HG03442 (cell line): ENCODE data around the gene SCEL.

Experiments
- ATAC-seq: cut with Tn5 transposase; IDR thresholded peaks from one replicate; pipeline ENCODE4 v1.9.1; 2021; ENCODE audit warnings: mild to moderate bottlenecking, moderate library complexity; ENCODE audit not compliant: unreplicated experiment

Gene SCEL

GRCh38 chr13:77519808-77520207 is 15.7 kb upstream of the SCEL start:
- ATAC-seq = no peak

- no peak for ATAC-seq
Observed at GRCh38 chr13:77521194-77521593, 14.3 kb upstream of the SCEL start.

GRCh38 chr13:77521595-77522367 is 13.7 kb upstream of the SCEL start:
- no peak for ATAC-seq

- no peak for ATAC-seq
Observed at GRCh38 chr13:77522444-77522843, 13.1 kb upstream of the SCEL start.

GRCh38 chr13:77523386-77523785 is 12.1 kb upstream of the SCEL start:
- no peak for ATAC-seq

DNA sequence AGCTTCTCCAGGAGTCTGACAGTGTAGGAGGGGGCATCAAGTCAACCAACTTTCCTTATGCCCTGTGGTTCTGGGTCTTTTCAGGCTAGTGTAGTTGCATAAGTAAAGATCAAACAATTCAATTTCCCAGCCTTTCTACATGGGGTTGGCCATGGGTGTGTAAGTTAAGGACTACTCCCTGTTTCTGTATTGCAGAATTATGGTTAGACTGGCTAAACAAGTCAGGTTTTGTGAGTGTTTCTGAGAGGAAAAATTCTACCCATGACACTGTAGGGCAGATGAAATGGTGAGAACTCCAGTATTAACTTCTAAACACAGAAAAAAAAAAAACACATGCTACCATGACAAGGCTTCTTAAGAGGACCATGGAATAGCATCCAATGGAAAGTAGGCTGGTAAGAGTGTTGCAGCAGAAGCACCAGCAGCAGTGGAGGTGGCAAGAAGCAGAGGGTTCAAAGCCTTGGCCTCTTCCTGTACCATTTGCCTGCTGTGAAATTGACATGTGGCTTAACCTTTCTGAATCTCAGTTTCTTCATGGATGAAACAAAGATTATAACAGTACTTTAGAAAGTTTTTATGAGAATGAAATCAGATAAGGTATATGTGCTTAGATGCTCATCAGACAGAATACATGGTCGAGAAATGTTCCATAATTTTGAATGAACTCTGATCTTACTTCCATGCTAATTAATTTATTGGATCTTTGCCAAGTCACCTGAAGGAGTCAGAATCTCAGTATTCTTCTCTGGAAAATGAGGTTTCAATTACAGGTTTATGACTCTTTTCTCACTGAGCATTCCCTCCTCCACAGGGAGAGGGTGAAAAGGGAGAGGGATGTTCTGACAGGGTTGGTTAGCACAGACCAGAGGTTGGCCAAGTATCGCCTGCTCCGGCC is 11.4 kb upstream of the SCEL start:
- no peak for ATAC-seq

- no peak for ATAC-seq
Observed at GRCh38 chr13:77528414-77528813, 7.1 kb upstream of the SCEL start.

GRCh38 chr13:77528834-77529500 is 6.5 kb upstream of the SCEL start:
- peak; percentile 85 for ATAC-seq

DNA sequence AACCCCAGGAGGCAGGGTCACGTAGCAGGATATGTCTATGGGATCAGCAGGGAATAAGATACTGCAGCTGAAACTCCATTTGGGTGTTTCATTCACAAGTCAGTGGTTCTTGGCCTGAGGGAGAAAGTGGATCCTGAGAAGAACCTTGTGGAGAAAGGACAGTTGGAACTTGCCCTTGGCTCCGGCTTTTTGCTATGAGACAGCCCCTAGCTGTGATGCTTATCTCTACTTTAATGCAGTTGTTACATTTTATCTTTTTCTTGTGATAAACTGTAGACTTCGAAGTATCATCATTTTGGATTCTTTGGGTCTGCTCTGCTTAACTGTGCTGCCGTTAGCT is 6.0 kb upstream of the SCEL start:
- ATAC-seq = no peak

- no peak for ATAC-seq
Observed at GRCh38 chr13:77530875-77531274, 4.6 kb upstream of the SCEL start.

GRCh38 chr13:77532983-77533382 is 2.5 kb upstream of the SCEL start:
- ATAC-seq = no peak

GRCh38 chr13:77533875-77534788 is 1.4 kb upstream of the SCEL start:
- ATAC-seq = no peak

DNA sequence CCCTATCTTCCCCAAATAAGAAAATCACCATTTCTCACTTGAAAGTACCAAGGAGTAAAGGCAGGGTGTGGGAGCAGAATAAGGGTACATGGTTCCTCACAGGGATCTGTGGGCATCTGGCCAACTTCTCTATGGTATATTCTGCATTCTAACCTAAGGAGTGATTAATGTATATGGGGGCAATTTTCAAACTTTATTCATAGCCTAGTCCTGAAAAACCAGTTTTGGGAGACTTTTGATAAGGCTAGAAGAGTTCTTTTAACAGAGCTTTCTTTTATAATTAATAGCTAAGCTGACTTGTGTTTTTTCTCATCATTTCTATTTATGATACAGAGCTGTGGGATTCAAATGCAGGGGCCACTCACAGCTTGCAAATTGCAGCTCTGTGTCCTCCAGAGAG is 852 bp downstream of the SCEL start:
- ATAC-seq = no peak

DNA sequence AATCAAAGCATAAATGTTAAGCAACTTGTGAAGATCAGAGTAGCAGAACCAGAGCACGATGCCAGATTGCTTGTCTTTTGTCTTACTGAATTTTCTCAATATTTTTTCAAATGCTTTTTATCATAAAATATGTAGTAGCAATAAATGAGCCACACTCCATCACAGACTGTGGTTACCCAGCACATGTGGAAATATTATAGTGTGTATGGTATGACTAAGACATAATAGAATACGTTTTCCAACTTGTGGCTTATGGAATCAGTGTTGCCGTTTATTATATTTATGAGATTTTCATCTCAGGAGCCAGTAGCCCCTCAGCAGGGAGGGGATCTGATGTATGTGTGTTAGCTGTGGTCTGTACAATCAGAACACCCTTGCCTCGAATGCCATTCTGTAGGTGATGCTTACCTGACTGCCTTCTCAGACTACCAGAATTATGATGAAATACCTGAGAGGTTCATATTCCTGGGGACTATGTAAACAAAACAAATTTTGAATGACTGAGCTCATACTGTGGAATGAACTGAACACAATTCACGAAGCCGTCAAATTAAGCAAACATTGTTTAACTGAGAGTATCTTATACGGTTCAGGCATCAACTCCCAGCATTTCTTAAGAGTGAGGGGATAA is 1.9 kb downstream of the SCEL start:
- no peak for ATAC-seq

DNA sequence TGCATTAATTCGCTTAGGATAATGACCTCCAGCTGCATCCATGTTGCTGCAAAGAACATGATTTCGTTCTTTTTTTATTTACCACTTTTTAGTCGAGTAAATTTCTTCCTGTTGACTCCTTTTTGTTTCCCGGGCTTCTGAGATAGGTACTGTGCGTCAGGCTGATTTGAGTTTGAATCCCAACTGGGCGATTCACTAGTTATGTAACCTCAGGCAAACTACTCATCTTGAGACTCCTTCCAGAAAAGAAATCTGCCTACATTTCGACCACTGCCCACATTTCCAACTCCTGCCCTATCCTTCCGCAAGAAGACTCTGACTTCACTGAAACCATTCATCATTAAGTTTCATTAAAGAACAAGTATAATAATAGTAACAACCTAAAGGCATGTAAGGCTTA is 8.2 kb downstream of the SCEL start:
- ATAC-seq = no peak

GRCh38 chr13:77544355-77544754 is 8.8 kb downstream of the SCEL start:
- ATAC-seq = no peak

DNA sequence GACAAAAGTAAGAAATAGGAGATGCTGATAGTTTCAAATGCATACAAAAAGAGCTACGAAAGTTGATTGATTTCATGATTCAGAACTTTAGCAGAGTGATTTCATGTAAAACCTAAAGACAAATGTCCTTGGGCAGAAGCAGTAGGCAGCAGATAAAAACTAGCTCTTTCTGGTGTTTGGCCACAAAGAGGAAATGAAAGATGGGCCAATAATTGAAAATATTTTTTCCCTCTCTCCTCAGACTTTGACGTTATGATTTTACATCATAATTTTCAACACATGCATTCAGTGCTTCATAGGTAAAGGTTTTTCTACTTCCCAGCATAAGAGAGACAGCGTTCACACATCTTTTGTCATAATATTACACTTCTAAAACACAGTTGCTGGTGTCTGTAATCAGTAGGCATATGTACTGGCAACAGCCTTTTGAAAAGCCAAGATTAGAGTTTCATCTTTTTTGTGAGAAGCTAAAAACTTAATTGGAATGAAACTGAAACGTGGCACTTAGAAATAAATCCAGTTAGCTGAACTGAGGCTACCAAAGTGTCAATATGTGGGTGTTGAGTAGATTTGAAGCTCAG is 9.3 kb downstream of the SCEL start:
- ATAC-seq = no peak

DNA sequence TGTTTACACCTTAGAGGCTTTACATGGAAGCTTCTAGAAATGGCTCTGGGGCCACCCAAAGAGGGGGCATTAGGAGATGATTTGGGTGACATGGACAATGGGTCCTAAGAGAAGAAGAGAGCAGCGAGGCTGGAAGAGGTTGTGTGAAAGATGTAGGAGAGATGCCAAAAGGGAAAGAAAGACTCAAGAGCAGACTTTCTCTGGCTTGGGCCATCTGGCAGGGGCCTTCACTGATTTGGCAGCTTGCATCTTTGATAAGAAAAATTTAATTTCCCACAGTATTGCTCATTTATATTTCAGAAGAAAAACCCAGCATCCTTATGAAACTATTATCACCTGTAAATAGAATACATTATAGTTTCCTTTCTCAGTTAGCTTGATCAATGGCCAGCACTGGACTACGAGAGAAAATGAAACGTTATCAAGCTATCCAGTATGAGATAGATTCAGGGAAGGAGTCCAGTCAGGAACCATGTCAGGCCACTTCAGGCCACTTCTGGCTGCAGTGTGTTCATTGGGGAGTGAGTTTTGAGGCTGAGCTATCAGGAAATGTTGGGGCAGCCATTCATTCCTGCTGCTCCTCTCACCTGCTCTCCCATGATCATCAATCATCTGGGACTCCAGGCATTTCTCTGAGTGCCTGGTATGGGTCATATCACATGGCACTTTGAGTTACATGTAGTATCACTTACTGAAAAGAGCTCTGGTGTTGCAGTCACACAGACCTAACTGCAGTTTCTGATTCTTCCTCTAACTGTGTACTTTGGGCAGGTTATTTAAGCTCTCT is 10.3 kb downstream of the SCEL start:
- ATAC-seq = no peak

DNA sequence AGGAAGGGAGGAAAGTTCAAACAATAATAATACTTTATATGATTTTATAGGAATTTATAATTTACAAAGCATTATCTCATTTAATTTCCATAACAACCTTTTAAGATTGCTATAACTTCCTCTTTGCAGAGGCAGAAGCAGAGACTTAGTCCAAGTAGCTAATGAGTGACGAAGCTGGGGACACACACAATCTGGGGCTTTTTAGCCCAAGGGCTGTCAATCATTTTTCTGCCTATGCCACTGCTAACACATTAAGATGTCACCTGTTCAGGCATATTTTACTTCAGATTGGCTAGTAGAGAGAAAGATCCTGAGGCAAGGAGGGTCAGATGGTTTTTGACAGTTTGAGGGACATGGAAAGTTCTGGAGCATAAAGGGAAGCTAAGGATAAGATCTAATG is 12.6 kb downstream of the SCEL start:
- ATAC-seq = no peak
